ENCODE measurements around the gene L3MBTL2. TPM values are rescaled to one million over a fixed set of nuclear protein-coding genes. Genes with fewer than 3 reads are reported as not detected.

Gene L3MBTL2
- polyA plus RNA-seq, 3 donors, result 13.6 to 15.2 (median 14.0) TPM

DNA sequence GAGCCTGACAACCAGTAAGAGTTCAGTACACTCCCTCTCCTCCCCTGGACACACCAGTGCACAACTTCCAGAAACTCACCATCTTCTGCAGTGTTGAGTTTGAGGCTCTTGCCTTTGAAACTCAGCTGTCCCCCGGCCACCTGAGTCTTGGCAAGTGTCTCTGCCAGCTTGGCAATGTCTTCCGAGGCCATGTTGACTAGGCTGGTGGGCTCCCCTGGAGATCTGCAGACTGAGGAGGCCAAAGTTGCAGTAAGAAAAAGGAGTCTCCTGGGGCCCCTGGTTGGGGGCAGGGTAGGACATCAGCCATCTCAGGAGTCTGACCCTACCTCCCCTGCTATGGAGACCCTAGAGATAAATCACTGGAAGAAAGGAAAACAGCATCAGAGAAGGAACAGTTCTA, 75.7 kb downstream of the L3MBTL2 start:
- Histone ChIP-seq H3K9me3 (replicated peaks in 1 of 2; ENCODE audit: control insufficient read depth in 1 of 2, insufficient read depth in 1 of 2, low read length in 2 of 2) (no peaks in the 10 kb centered on the region), H3K36me3 (replicated peaks in 1 of 2; ENCODE audit: control insufficient read depth in 1 of 2, insufficient read depth in 2 of 2, low read length in 2 of 2) (peaks cover 38 to 66% of the 10 kb centered on the region in 2 donors), H3K4me2 (replicated peaks; ENCODE audit: extremely low read depth, low read length, poor library complexity, severe bottlenecking) (no peak overlapping the region), H3K9ac (ENCODE audit: insufficient read depth, low read length, poor library complexity, severe bottlenecking) (no peak overlapping the region), H3K79me2 (ENCODE audit: insufficient read depth, low read length) (peaks cover 84% of the 10 kb centered on the region), H3K4me1 (ENCODE audit: control insufficient read depth in 1 of 2, insufficient read depth in 2 of 2, low read length in 2 of 2) (peaks cover 8 to 14% of the 10 kb centered on the region in 2 donors), H2AFZ (ENCODE audit: insufficient read depth, low read depth, low read length, poor library complexity, severe bottlenecking) (no peak overlapping the region), H4K20me1 (ENCODE audit: insufficient read depth, low read length) (peaks cover 10% of the 10 kb centered on the region), H3K27ac (ENCODE audit: low read depth in 1 of 2, low read length in 2 of 2) (peak overlapping the region in 1 of 2 donors; percentile 33), H3K4me3 (replicated peaks in 1 of 3; ENCODE audit: low read depth in 2 of 3, low read length in 3 of 3) (no peak overlapping the region), H3K27me3 (ENCODE audit: control insufficient read depth in 2 of 2, insufficient read depth in 2 of 2, low read length in 2 of 2) (no peaks in the 10 kb centered on the region)
- H3K36me3 Mint-ChIP-seq, result peaks cover 45 to 75% of the 10 kb centered on the region in 2 donors
- intact Hi-C loops (cut with micrococcal nuclease), result loop anchor here in 1 of 2 donors (10.0 kb wide), 2 partner anchors 76 to 1236 kb away; partner anchors contain the start of gene L3MBTL2
- H3K9me3 Mint-ChIP-seq, result peaks cover 0 to 2% (median 0%) of the 10 kb centered on the region in 7 donors
- peaks cover 11% of the 10 kb centered on the region for H3K4me1 Mint-ChIP-seq
- H3K27me3 Mint-ChIP-seq (ENCODE audit: low read depth in 3 of 3), result peaks cover 0 to 2% (median 0%) of the 10 kb centered on the region in 3 donors
- H3K27ac Mint-ChIP-seq, result peak overlapping the region in 4 of 7 donors; percentile 29 to 55 (median 34)
- H3K4me3 Mint-ChIP-seq, result no peak overlapping the region
- DNase-seq, result no peak
- TF ChIP-seq, protein P1, sequence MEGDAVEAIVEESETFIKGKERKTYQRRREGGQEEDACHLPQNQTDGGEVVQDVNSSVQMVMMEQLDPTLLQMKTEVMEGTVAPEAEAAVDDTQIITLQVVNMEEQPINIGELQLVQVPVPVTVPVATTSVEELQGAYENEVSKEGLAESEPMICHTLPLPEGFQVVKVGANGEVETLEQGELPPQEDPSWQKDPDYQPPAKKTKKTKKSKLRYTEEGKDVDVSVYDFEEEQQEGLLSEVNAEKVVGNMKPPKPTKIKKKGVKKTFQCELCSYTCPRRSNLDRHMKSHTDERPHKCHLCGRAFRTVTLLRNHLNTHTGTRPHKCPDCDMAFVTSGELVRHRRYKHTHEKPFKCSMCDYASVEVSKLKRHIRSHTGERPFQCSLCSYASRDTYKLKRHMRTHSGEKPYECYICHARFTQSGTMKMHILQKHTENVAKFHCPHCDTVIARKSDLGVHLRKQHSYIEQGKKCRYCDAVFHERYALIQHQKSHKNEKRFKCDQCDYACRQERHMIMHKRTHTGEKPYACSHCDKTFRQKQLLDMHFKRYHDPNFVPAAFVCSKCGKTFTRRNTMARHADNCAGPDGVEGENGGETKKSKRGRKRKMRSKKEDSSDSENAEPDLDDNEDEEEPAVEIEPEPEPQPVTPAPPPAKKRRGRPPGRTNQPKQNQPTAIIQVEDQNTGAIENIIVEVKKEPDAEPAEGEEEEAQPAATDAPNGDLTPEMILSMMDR (IDR thresholded peaks at IDR 0.05), result no peak
- WGBS (ENCODE audit: insufficient coverage), result 100% methylated on average over 1 of the region's 2 CpGs

Small RNAs within 50 kb of the gene (small RNA-seq; reads per million reads assigned to genes)
- gene MIR6889 (ENCODE audit: insufficient read length, low read depth), result not detected
- gene RNU6-375P (ENCODE audit: insufficient read length, low read depth), result not detected

Other genes starting within 250 kb of the L3MBTL2 start
- 10 to 100 TPM in 2 of 3 donors, 1 to 10 TPM in 1; 5.7 to 81.6 (median 16.8) TPM for gene EP300, start 112.7 kb upstream of the L3MBTL2 start, polyA plus RNA-seq
- gene CHADL, start 35.6 kb downstream of the L3MBTL2 start, polyA plus RNA-seq, result under 1 TPM; 0.11 to 0.35 (median 0.27) TPM
- gene RANGAP1, start 80.9 kb downstream of the L3MBTL2 start, polyA plus RNA-seq, result 10 to 100 TPM in 1 of 3 donors, 1 to 10 TPM in 2; 8.3 to 30.2 (median 8.5) TPM
- gene ZC3H7B, start 96.2 kb downstream of the L3MBTL2 start, polyA plus RNA-seq, result 10 to 100 TPM in 1 of 3 donors, under 1 TPM in 2; 0.31 to 15.7 (median 0.49) TPM
- gene TEF, start 176.6 kb downstream of the L3MBTL2 start, polyA plus RNA-seq, result 1 to 10 TPM in 2 of 3 donors, under 1 TPM in 1; 0.71 to 1.7 (median 1.1) TPM
- 10 to 100 TPM in 2 of 3 donors, 1 to 10 TPM in 1; 7.0 to 40.4 (median 11.5) TPM for gene TOB2, start 241.5 kb downstream of the L3MBTL2 start, polyA plus RNA-seq

All from CD14-positive monocyte (primary cell).